ENCODE data around the gene PIP4P1.

DNA sequence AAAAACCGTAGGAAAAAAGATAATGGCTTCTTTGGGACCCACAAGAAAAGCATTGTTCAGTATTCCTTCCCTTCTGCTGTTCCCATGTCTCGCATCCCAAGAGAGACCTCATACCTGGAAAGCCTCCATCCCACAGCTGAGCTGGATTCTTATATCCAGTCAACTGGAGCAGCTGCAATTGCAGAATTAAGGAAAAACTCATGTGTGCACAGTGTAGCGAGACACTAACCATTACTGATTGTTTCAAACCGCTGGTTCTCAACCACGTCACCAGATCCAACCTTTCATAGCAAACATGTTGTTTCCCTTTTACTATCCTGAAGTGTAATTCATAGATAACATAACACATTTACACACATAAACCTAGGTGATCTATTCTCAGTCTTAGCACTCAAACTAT, 38.6 kb upstream of the PIP4P1 start:
- no peak for TF ChIP-seq ZNF274 (IDR thresholded peaks at IDR 0.05; ENCODE audit: low read depth, low read length)
- no peak for TF ChIP-seq YY1 (IDR thresholded peaks at IDR 0.05; ENCODE audit: insufficient read depth, insufficient read length)
- no peak for TF ChIP-seq SUZ12 (IDR thresholded peaks at IDR 0.05; ENCODE audit: extremely low read depth, insufficient read depth, insufficient read length)

Measured in NT2/D1 (cell line).